Right lobe of liver (tissue), 6 donors: ENCODE data around the gene CDHR1. TPM values are rescaled to one million over a fixed set of nuclear protein-coding genes. Genes with fewer than 3 reads are reported as not detected.

Experiments used
- ATAC-seq, 4 donors: fragments of 200-7000 bp; cut with Tn5 transposase; one replicate each; pipeline ENCODE4 v1.9.1; 2020; ENCODE audit warnings: mild to moderate bottlenecking in 4 of 4, moderate library complexity in 4 of 4
- DNase-seq, 3 donors: peaks; one replicate each; pipeline ENCODE4 v3.0.0-alpha.2; 2020
- H3K27ac ChIP-seq, 3 donors: fragments of 200-600 bp; one replicate each; pipeline ENCODE4 v1.8.0; 2022
- H3K27me3 ChIP-seq, 2 donors: fragments of 200-600 bp; one replicate each; pipeline ENCODE4 v1.8.0; 2022
- H3K36me3 ChIP-seq, 4 donors: fragments of 200-600 bp; sonication (generic) in 1 of 4; one replicate each; pipeline versions ENCODE4 v1.5.1 to v1.8.0; 2017 to 2022; ENCODE audit warnings: control low read depth in 1 of 4
- H3K4me1 ChIP-seq, 4 donors: fragments of 200-600 bp; sonication (generic) in 1 of 4; one replicate each; pipeline versions ENCODE4 v1.5.1 to v1.8.0; 2017 to 2022; ENCODE audit warnings: control low read depth in 1 of 4
- H3K4me3 ChIP-seq, 3 donors: fragments of 200-600 bp; one replicate each; pipeline ENCODE4 v1.8.0; 2022
- H3K9me3 ChIP-seq, 4 donors: fragments of 200-600 bp; sonication (generic) in 1 of 4; one replicate each; pipeline versions ENCODE4 v1.5.1 to v1.8.0; 2017 to 2022; ENCODE audit warnings: control low read depth in 1 of 4
- POLR2A ChIP-seq: fragments of 450-650 bp; IDR thresholded peaks from one replicate; pipeline ENCODE4 v1.6.1; 2017; ENCODE audit warnings: antibody characterized with exemption, mild to moderate bottlenecking
- WGBS: methylation state at CpG from one replicate; pipeline ENCODE4 v1.1.6; 2018; ENCODE audit warnings: low coverage, low lambda C conversion rate; ENCODE audit not compliant: insufficient coverage; ENCODE audit errors: missing lambda C conversion rate; 5-methylcytosine and 5-hydroxymethylcytosine counted together
- intact Hi-C, 2 donors: fragments of 100-400 bp; cut with DNase I; formaldehyde crosslinking; loops; one replicate each; pipeline versions ENCODE4 v1.11.2 to v1.14.1; 2022
- total RNA-seq, 6 experiments: library from RNA; depleted of rRNA in 2 of 6; stranded (reverse); fragments of >200 nt in 2 of 6; fragmentation: NEBNext Ultra II Directional in 3 of 6; extraction: Animal tissue kit (Norgen Biotek cat#: 25700) in 3 of 6; gene quantifications; one replicate each; pipeline versions ENCODE4 v1.1.0 to v1.2.4, GENCODE V29; 2016 to 2023
- TF ChIP-seq, protein P1 (sequence below), 4 donors: fragments of 200-600 bp in 3 of 4; fragments of 450-650 bp in 1 of 4; IDR thresholded peaks; one replicate each; pipeline versions ENCODE4 v1.5.1 to v1.8.0; 2016 to 2022; ENCODE audit warnings: antibody characterized with exemption in 4 of 4, mild to moderate bottlenecking in 2 of 4
- donor health status: DM: no; HTN: yes; CAD: no.
- donor health status: DM: no; HTN: no; CAD: no.
- donor health status: DM: no; HTN: no; CAD: no.
- donor health status: DM: no; HTN: yes; CAD: no.
- donor health status: DM: no; HTN: yes; CAD: no.

CDHR1 gene
- total RNA-seq, 6 experiments from 2014 or later = 0.09 to 0.42 (median 0.19) TPM; not detected in 1

DNA sequence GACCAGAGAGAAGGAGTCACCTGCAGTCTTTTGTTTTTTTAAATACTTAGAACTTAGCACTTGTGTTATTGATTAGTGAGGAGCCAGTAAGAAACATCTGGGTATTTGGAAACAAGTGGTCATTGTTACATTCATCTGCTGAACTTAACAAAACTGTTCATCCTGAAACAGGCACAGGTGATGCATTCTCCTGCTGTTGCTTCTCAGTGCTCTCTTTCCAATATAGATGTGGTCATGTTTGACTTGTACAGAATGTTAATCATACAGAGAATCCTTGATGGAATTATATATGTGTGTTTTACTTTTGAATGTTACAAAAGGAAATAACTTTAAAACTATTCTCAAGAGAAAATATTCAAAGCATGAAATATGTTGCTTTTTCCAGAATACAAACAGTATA, 41.6 kb upstream of the CDHR1 start:
- peaks cover 12 to 60% (median 35%) of the 10 kb centered on the region in 4 donors for H3K36me3 ChIP-seq
- TF ChIP-seq POLR2A = no peak
- TF ChIP-seq, protein P1, sequence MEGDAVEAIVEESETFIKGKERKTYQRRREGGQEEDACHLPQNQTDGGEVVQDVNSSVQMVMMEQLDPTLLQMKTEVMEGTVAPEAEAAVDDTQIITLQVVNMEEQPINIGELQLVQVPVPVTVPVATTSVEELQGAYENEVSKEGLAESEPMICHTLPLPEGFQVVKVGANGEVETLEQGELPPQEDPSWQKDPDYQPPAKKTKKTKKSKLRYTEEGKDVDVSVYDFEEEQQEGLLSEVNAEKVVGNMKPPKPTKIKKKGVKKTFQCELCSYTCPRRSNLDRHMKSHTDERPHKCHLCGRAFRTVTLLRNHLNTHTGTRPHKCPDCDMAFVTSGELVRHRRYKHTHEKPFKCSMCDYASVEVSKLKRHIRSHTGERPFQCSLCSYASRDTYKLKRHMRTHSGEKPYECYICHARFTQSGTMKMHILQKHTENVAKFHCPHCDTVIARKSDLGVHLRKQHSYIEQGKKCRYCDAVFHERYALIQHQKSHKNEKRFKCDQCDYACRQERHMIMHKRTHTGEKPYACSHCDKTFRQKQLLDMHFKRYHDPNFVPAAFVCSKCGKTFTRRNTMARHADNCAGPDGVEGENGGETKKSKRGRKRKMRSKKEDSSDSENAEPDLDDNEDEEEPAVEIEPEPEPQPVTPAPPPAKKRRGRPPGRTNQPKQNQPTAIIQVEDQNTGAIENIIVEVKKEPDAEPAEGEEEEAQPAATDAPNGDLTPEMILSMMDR (IDR thresholded peaks at IDR 0.05) = no peak

DNA sequence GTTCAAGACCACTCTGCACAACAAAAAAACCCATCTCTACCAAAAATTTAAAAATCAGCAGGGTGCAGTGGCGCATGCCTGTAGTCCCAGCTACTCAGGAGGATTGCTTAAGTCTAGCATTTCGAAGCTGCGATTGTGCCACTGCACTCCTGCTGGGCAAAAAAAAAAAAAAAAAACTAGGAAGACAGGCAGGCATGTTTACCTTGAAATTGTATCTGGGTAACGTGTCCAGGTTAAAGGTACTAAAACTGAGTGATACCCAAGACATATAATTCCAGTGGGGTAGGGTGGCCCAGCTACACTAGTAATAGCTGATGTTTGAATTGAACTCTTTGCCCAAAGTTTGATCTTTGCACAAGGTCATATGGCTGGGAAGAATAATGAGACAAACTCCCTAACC, 38.8 kb upstream of the CDHR1 start:
- Histone ChIP-seq H3K27me3 (no peaks in the 10 kb centered on the region), H3K9me3 (no peaks in the 10 kb centered on the region), H3K4me1 (no peaks in the 10 kb centered on the region), H3K27ac (no peak overlapping the region), H3K36me3 (peaks cover 12 to 37% (median 21%) of the 10 kb centered on the region in 4 donors), H3K4me3 (no peak overlapping the region)
- intact Hi-C loops = no loop called here
- ATAC-seq (no peak), DNase-seq (no peak)
- WGBS = 82% methylated on average over 2 of the region's 4 CpGs
- TF ChIP-seq POLR2A = no peak
- TF ChIP-seq, protein P1 (IDR thresholded peaks at IDR 0.05) = no peak

More for the DNA sequence above, 41.6 kb upstream of the CDHR1 start:
- DNase-seq = no peak
- H3K4me3 ChIP-seq = no peak overlapping the region
- no peaks in the 10 kb centered on the region for H3K9me3 ChIP-seq
- intact Hi-C loops = no loop called here
- no peak for ATAC-seq
- no peaks in the 10 kb centered on the region for H3K27me3 ChIP-seq
- no peaks in the 10 kb centered on the region for H3K4me1 ChIP-seq
- H3K27ac ChIP-seq = no peak overlapping the region

DNA sequence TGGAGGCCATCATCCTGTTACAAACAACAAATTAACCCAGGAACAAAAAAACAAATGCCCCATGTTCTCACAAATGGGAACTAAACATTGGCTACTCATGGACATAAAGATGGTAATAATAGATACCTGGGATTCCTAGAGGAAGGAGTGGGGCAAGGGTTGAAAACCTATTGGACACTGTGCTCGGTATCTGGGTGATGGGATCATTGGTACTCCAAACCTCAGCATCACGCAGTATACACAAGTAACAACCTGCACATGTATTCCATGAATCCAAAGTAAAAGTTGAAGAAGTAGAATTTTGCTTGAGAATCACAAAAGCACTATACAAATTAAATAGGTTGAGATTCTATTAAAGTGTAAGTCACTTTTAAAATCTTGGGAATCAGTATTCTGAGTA, 38.3 kb upstream of the CDHR1 start:
- H3K27ac ChIP-seq = no peak overlapping the region
- DNase-seq (no peak), ATAC-seq (no peak)
- intact Hi-C loops = no loop called here
- H3K27me3 ChIP-seq = no peaks in the 10 kb centered on the region
- H3K4me1 ChIP-seq = no peaks in the 10 kb centered on the region
- WGBS = 96% methylated on average over 2 of the region's 2 CpGs
- peaks cover 12 to 32% (median 18%) of the 10 kb centered on the region in 4 donors for H3K36me3 ChIP-seq
- TF ChIP-seq POLR2A = no peak
- TF ChIP-seq, protein P1 (IDR thresholded peaks at IDR 0.05) = no peak
- no peak overlapping the region for H3K4me3 ChIP-seq
- no peaks in the 10 kb centered on the region for H3K9me3 ChIP-seq

DNA sequence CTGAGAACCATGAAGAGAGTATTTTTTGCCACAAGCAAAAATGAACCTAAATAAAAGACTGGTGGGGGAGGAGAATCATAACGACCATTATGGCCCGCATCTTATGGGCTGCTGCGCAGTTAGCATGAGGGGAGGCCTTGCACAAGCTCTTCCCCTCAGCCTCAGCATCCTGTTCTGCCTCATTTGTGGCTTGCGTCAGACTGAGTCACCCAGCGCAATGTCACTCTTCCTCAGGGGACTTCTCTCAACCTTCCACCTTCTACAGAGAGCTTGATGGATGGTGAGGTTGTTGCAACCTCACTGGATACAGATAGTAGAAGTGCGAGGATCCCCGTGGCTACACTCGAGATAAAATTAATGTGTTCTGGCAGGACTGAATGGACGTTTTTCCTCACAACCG, 37.6 kb upstream of the CDHR1 start:
- no peaks in the 10 kb centered on the region for H3K27me3 ChIP-seq
- H3K4me1 ChIP-seq = no peaks in the 10 kb centered on the region
- WGBS = 47% methylated on average over 10 of the region's 10 CpGs
- H3K27ac ChIP-seq = no peak overlapping the region
- no peak overlapping the region for H3K4me3 ChIP-seq
- DNase-seq (no peak), ATAC-seq (peak; percentile 49 to 68 (median 50))
- no peak for TF ChIP-seq POLR2A
- TF ChIP-seq, protein P1 (IDR thresholded peaks at IDR 0.05) = no peak
- peaks cover 11 to 24% (median 14%) of the 10 kb centered on the region in 4 donors for H3K36me3 ChIP-seq
- intact Hi-C loops = no loop called here
- H3K9me3 ChIP-seq = no peaks in the 10 kb centered on the region

DNA sequence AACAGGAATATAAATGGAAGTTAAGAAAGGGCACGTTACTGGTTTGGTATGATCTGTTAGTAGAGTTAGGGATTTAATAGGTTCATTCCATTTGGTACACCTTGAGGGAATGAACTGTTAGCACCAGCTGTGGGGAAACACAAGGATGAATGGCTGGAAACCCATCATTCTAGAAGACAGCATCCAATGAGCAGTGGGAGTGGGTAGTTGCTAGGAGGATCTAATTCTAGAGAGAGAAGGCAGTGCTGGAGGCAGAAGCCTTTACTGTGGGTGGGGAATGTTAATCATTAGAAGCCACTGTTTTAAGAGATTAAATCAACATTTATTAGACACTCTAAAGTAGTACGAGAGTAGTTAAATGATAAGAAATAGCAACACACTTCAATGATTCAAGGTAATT, 36.3 kb upstream of the CDHR1 start:
- TF ChIP-seq POLR2A = no peak
- Histone ChIP-seq H3K27ac (no peak overlapping the region), H3K4me3 (no peak overlapping the region), H3K4me1 (no peaks in the 10 kb centered on the region), H3K36me3 (peaks cover under 1 to 11% (median 6%) of the 10 kb centered on the region in 4 donors), H3K27me3 (no peaks in the 10 kb centered on the region), H3K9me3 (no peaks in the 10 kb centered on the region)
- 71% methylated on average over 2 of the region's 2 CpGs for WGBS
- DNase-seq (no peak), ATAC-seq (no peak)
- intact Hi-C loops = no loop called here
